SW480 (cell line): ENCODE results near the gene ABHD17C.
"Not testable (repeated sequence)": the region's sequence is repeated elsewhere in the genome, so short reads cannot be mapped to it uniquely, and the experiment has no call there.

Source experiments
- DNase-seq: peaks from one replicate; pipeline ENCODE4 v3.0.0-alpha.2; 2016; ENCODE audit warnings: low spot score

Gene ABHD17C

GRCh38 chr15:80730926-80731325 lies 35.8 kb downstream of the ABHD17C start:
- DNase-seq, result no peak

- no peak for DNase-seq
These were observed 37.1 kb downstream of the ABHD17C start for GRCh38 chr15:80732167-80732566.

- no peak for DNase-seq
These were observed 37.7 kb downstream of the ABHD17C start for GRCh38 chr15:80732818-80733217.

GRCh38 chr15:80733460-80733859 lies 38.4 kb downstream of the ABHD17C start:
- DNase-seq, result no peak

- DNase-seq, result no peak
These were observed 40.2 kb downstream of the ABHD17C start for GRCh38 chr15:80735344-80735743.

- DNase-seq, result no peak
These were observed 41.5 kb downstream of the ABHD17C start for GRCh38 chr15:80736560-80736959.

- DNase-seq, result no peak
These were observed 44.8 kb downstream of the ABHD17C start for GRCh38 chr15:80739919-80740318.

GRCh38 chr15:80742081-80742480 lies 47.0 kb downstream of the ABHD17C start:
- DNase-seq, result no peak

- peak; percentile 40 for DNase-seq
These were observed 48.2 kb downstream of the ABHD17C start for GRCh38 chr15:80743189-80743833.

GRCh38 chr15:80744415-80744814 lies 49.3 kb downstream of the ABHD17C start:
- no peak for DNase-seq

- no peak for DNase-seq
These were observed 49.7 kb downstream of the ABHD17C start for GRCh38 chr15:80744826-80745225.

GRCh38 chr15:80745888-80746287 lies 50.8 kb downstream of the ABHD17C start:
- no peak for DNase-seq

GRCh38 chr15:80747317-80748053 lies 52.4 kb downstream of the ABHD17C start:
- DNase-seq, result no peak

- peak; percentile 97 for DNase-seq
These were observed 54.5 kb downstream of the ABHD17C start for GRCh38 chr15:80749589-80749988.

GRCh38 chr15:80750575-80750974 lies 55.5 kb downstream of the ABHD17C start:
- peak; percentile 47 for DNase-seq

- no peak for DNase-seq
These were observed 57.1 kb downstream of the ABHD17C start for GRCh38 chr15:80752204-80752603.

- no peak for DNase-seq
These were observed 58.1 kb downstream of the ABHD17C start for GRCh38 chr15:80753161-80753560.

- no peak for DNase-seq
These were observed 58.9 kb downstream of the ABHD17C start for GRCh38 chr15:80754014-80754413.

- DNase-seq, result no peak
These were observed 60.8 kb downstream of the ABHD17C start for GRCh38 chr15:80755885-80756284.

- DNase-seq, result no peak
These were observed 63.1 kb downstream of the ABHD17C start for GRCh38 chr15:80758130-80758745.

- DNase-seq, result no peak
These were observed 65.8 kb downstream of the ABHD17C start for GRCh38 chr15:80760960-80761359.

GRCh38 chr15:80761754-80762153 lies 66.6 kb downstream of the ABHD17C start:
- DNase-seq, result no peak

GRCh38 chr15:80763235-80763634 lies 68.1 kb downstream of the ABHD17C start:
- not testable (repeated sequence) for DNase-seq
